Measurements from ENCODE around the gene OR4C13.
A peak's percentile ranks its signal among the peaks of the same experiment; 100 is the strongest.
"Not testable (repeated sequence)": the region's sequence is repeated elsewhere in the genome, so short reads cannot be mapped to it uniquely, and the experiment has no call there.

OR4C13 gene

GRCh38 chr11:49952091-49952490, at the start of gene OR4C13:
Gene OR4C13 (plus strand): TSS chr11:49952391. CDS start chr11:49952423, 32 bp downstream.
- no peak for DNase-seq (ENCODE audit: low read depth)

- DNase-seq (ENCODE audit: low read depth) = not testable (repeated sequence)
These were observed 40.7 kb upstream of the OR4C13 start for GRCh38 chr11:49911516-49911915.

GRCh38 chr11:49948701-49949100, 3.5 kb upstream of the OR4C13 start:
- not testable (repeated sequence) for DNase-seq (ENCODE audit: low read depth)

- not testable (repeated sequence) for DNase-seq (ENCODE audit: low read depth)
These were observed 21.2 kb downstream of the OR4C13 start for GRCh38 chr11:49973439-49973838.

- DNase-seq (ENCODE audit: low read depth) = not testable (repeated sequence)
These were observed 30.2 kb downstream of the OR4C13 start, which contains the start of gene OR4C12 for GRCh38 chr11:49982435-49982834. Gene OR4C12 (minus strand): TSS chr11:49982535. CDS start chr11:49982501, 34 bp downstream.

- peak; percentile 5 for DNase-seq (ENCODE audit: low read depth)
These were observed 43.4 kb downstream of the OR4C13 start for GRCh38 chr11:49995565-49995964.

All from activated T-cell treated with anti-CD3 and anti-CD28 coated beads for 48 hours (primary cell).